Loucy (cell line): ENCODE results near the gene TMEM132E.

Experiments
- H2AFZ ChIP-seq: fragments of 200-600 bp; sonication (generic); 2 replicates; pipeline ENCODE4 v1.6.0; 2016; ENCODE audit warnings: antibody characterized with exemption, mild to moderate bottlenecking, low read length, moderate library complexity
- H3F3A ChIP-seq: fragments of 200-600 bp; 2 replicates; pipeline ENCODE4 v1.6.0; 2016; ENCODE audit warnings: antibody characterized with exemption, low read depth, mild to moderate bottlenecking
- H3K27me3 ChIP-seq: fragments of 200-600 bp; sonication (generic); 2 replicates; pipeline ENCODE4 v1.6.1; 2014; ENCODE audit warnings: low read length, mild to moderate bottlenecking; ENCODE audit not compliant: insufficient read depth, poor library complexity, severe bottlenecking
- H3K36me3 ChIP-seq: fragments of 200-600 bp; sonication (generic); 2 replicates; pipeline ENCODE4 v1.6.1; 2016; ENCODE audit warnings: low read length; ENCODE audit not compliant: insufficient read depth
- H3K4me1 ChIP-seq: fragments of 200-600 bp; sonication (generic); 2 replicates; pipeline ENCODE4 v1.5.1; 2014; ENCODE audit warnings: low read length, mild to moderate bottlenecking; ENCODE audit not compliant: insufficient read depth, poor library complexity, severe bottlenecking
- H3K4me2 ChIP-seq: fragments of 200-600 bp; sonication (generic); 2 replicates; pipeline ENCODE4 v1.6.0; 2014; ENCODE audit warnings: antibody characterized with exemption, low read length, low read depth, mild to moderate bottlenecking; ENCODE audit not compliant: poor library complexity, severe bottlenecking
- H3K4me3 ChIP-seq: fragments of 200-600 bp; sonication (generic); 2 replicates; pipeline ENCODE4 v1.5.1; 2014; ENCODE audit warnings: low read length, mild to moderate bottlenecking, mixed read lengths; ENCODE audit not compliant: poor library complexity, severe bottlenecking
- H3K79me2 ChIP-seq: fragments of 200-600 bp; sonication (generic); 2 replicates; pipeline ENCODE4 v1.6.1; 2014; ENCODE audit warnings: low read length; ENCODE audit not compliant: insufficient read depth
- H3K9ac ChIP-seq: fragments of 200-600 bp; sonication (generic); 2 replicates; pipeline ENCODE4 v1.6.0; 2014; ENCODE audit warnings: mild to moderate bottlenecking, low read depth, low read length, moderate library complexity; ENCODE audit not compliant: poor library complexity, severe bottlenecking
- H3K9me2 ChIP-seq: fragments of 200-600 bp; sonication (generic); replicated peaks from 2 replicates; pipeline ENCODE4 v1.6.1; 2016; ENCODE audit warnings: low read depth, low read length, mixed read lengths
- H3K9me3 ChIP-seq: fragments of 200-600 bp; sonication (generic); 2 replicates; pipeline ENCODE4 v1.6.1; 2014; ENCODE audit warnings: mild to moderate bottlenecking, antibody characterized with exemption, low read length, low read depth; ENCODE audit not compliant: insufficient read depth
- H4K20me1 ChIP-seq: fragments of 200-600 bp; sonication (generic); 2 replicates; pipeline ENCODE4 v1.6.0; 2014; ENCODE audit warnings: antibody characterized with exemption, low read length, mild to moderate bottlenecking; ENCODE audit not compliant: insufficient read depth, poor library complexity, severe bottlenecking
- CTCF ChIP-seq: fragments of 200-600 bp; sonication (generic); conservative IDR thresholded peaks from 2 replicates; pipeline ENCODE4 v1.5.1; 2014; ENCODE audit warnings: mild to moderate bottlenecking, antibody characterized with exemption, low read length
- EZH2phosphoT487 ChIP-seq: fragments of 200-600 bp; IDR thresholded peaks from 2 replicates; pipeline ENCODE4 v1.6.1; 2018; ENCODE audit warnings: antibody characterized with exemption, mild to moderate bottlenecking, moderate library complexity, borderline replicate concordance

Gene TMEM132E

GRCh38 chr17:34680151-34680550 is 100.8 kb downstream of the TMEM132E start:
- H3K9me2 ChIP-seq, result no peaks in the 10 kb centered on the region
- H3K4me3 ChIP-seq, result no peak overlapping the region
- no peaks in the 10 kb centered on the region for H3K79me2 ChIP-seq
- H3F3A ChIP-seq, result no peaks in the 10 kb centered on the region
- no peaks in the 10 kb centered on the region for H4K20me1 ChIP-seq
- H3K36me3 ChIP-seq, result no peaks in the 10 kb centered on the region
- H3K27me3 ChIP-seq, result no peaks in the 10 kb centered on the region
- no peak overlapping the region for H2AFZ ChIP-seq
- no peak overlapping the region for H3K9ac ChIP-seq
- H3K4me1 ChIP-seq, result no peaks in the 10 kb centered on the region
- no peaks in the 10 kb centered on the region for H3K9me3 ChIP-seq
- no peak overlapping the region for H3K4me2 ChIP-seq
- TF ChIP-seq EZH2phosphoT487 (no peak), CTCF (no peak)

- Histone ChIP-seq H3K36me3 (no peaks in the 10 kb centered on the region), H3K4me1 (no peaks in the 10 kb centered on the region), H2AFZ (no peak overlapping the region), H3K9me2 (no peaks in the 10 kb centered on the region), H3K9me3 (no peaks in the 10 kb centered on the region), H3K27me3 (no peaks in the 10 kb centered on the region), H3F3A (no peaks in the 10 kb centered on the region), H3K79me2 (no peaks in the 10 kb centered on the region), H3K9ac (no peak overlapping the region), H4K20me1 (no peaks in the 10 kb centered on the region), H3K4me2 (no peak overlapping the region), H3K4me3 (no peak overlapping the region)
- TF ChIP-seq CTCF, result no peak
- no peak for TF ChIP-seq EZH2phosphoT487
Measured at GRCh38 chr17:34682305-34682704, 102.9 kb downstream of the TMEM132E start.

GRCh38 chr17:34683390-34683789 is 104.0 kb downstream of the TMEM132E start:
- no peak for TF ChIP-seq CTCF
- no peak for TF ChIP-seq EZH2phosphoT487

More at GRCh38 chr17:34683390-34683789, 104.0 kb downstream of the TMEM132E start:
- no peaks in the 10 kb centered on the region for H3K9me3 ChIP-seq
- no peaks in the 10 kb centered on the region for H3K36me3 ChIP-seq
- H3K9ac ChIP-seq, result no peak overlapping the region
- no peaks in the 10 kb centered on the region for H4K20me1 ChIP-seq
- H3K4me1 ChIP-seq, result no peaks in the 10 kb centered on the region
- no peaks in the 10 kb centered on the region for H3K79me2 ChIP-seq
- H3F3A ChIP-seq, result no peaks in the 10 kb centered on the region
- H3K4me2 ChIP-seq, result no peak overlapping the region
- H3K4me3 ChIP-seq, result no peak overlapping the region
- no peaks in the 10 kb centered on the region for H3K27me3 ChIP-seq
- H2AFZ ChIP-seq, result no peak overlapping the region
- no peaks in the 10 kb centered on the region for H3K9me2 ChIP-seq
